GF-D8 (cell line): ENCODE measurements around the gene ACYP2.
"Not testable (repeated sequence)": the region's sequence is repeated elsewhere in the genome, so short reads cannot be mapped to it uniquely, and the experiment has no call there.

ENCODE experiments used
- DNase-seq: peaks from one replicate; lab custom pipeline; 2025; lab: John Stamatoyannopoulos, UW

ACYP2 gene

GRCh38 chr2:54099370-54099769, 16.0 kb upstream of the ACYP2 start:
- no peak for DNase-seq

GRCh38 chr2:54099829-54100585, 15.4 kb upstream of the ACYP2 start:
- DNase-seq, result no peak

- no peak for DNase-seq
Observed at GRCh38 chr2:54100772-54101171, 14.6 kb upstream of the ACYP2 start.

GRCh38 chr2:54103454-54104314, 11.7 kb upstream of the ACYP2 start:
- DNase-seq, result no peak

GRCh38 chr2:54106631-54107454, 8.6 kb upstream of the ACYP2 start:
- no peak for DNase-seq

- DNase-seq, result no peak
Observed at GRCh38 chr2:54107455-54107764, 8.0 kb upstream of the ACYP2 start.

GRCh38 chr2:54107903-54108615, 7.4 kb upstream of the ACYP2 start:
- no peak for DNase-seq

GRCh38 chr2:54109848-54110247, 5.6 kb upstream of the ACYP2 start:
- DNase-seq, result no peak

- not testable (repeated sequence) for DNase-seq
Observed at GRCh38 chr2:54114479-54114878, 936 bp upstream of the ACYP2 start.

GRCh38 chr2:54114936-54115283, 505 bp upstream of the ACYP2 start:
- DNase-seq, result no peak

GRCh38 chr2:54116598-54116997, 1.2 kb downstream of the ACYP2 start:
- DNase-seq, result not testable (repeated sequence)

GRCh38 chr2:54120950-54121349, 5.5 kb downstream of the ACYP2 start:
- no peak for DNase-seq

- DNase-seq, result no peak
Observed at GRCh38 chr2:54122171-54122935, 6.9 kb downstream of the ACYP2 start.

- no peak for DNase-seq
Observed at GRCh38 chr2:54122939-54123338, 7.5 kb downstream of the ACYP2 start.

GRCh38 chr2:54127174-54127573, 11.8 kb downstream of the ACYP2 start:
- DNase-seq, result not testable (repeated sequence)

- no peak for DNase-seq
Observed at GRCh38 chr2:54133056-54133455, 17.6 kb downstream of the ACYP2 start.

- no peak for DNase-seq
Observed at GRCh38 chr2:54139210-54139609, 23.8 kb downstream of the ACYP2 start.

GRCh38 chr2:54143780-54144179, 28.4 kb downstream of the ACYP2 start:
- DNase-seq, result no peak

- no peak for DNase-seq
Observed at GRCh38 chr2:54148391-54148790, 33.0 kb downstream of the ACYP2 start.

- no peak for DNase-seq
Observed at GRCh38 chr2:54149638-54150441, 34.4 kb downstream of the ACYP2 start.
